ENCODE results near the gene FRMD5.
"Not testable (repeated sequence)": the region's sequence is repeated elsewhere in the genome, so short reads cannot be mapped to it uniquely, and the experiment has no call there.

The FRMD5 gene

DNA sequence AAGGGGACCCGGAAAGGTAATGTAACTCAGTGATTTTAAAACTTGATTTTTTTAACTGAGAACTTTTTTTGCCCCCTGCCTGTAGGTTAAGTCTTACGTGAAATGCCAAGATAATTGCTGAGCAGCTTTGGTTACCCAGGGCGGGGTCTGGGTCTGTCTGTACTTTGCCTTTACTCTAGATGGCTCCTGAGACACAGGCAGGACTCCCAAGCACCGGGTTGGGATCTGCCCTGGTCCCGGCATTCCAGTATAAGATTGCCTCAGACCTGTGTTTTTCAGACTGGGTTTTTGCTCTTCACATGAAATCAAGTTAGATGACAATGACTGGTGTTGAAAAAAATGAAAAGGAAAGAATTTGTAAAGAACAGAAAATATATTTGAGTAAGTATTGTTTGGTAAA is 328.0 kb downstream of the FRMD5 start:
- peaks cover 18% of the 10 kb centered on the region for H4K20me1 ChIP-seq (ENCODE audit: control insufficient read depth, insufficient read depth, low read depth, low read length)
- H3K9me2 ChIP-seq (replicated peaks; ENCODE audit: control insufficient read depth, low read length): no peaks in the 10 kb centered on the region
- no peak overlapping the region for H3K4me3 ChIP-seq (ENCODE audit: low read length)
- peaks cover 89% of the 10 kb centered on the region for H3K36me3 ChIP-seq (ENCODE audit: control insufficient read depth, low read length)
- H3K4me2 ChIP-seq (ENCODE audit: low read length): no peak overlapping the region
- peaks cover 61% of the 10 kb centered on the region for H3K79me2 ChIP-seq (ENCODE audit: control insufficient read depth, low read length)
- TF ChIP-seq, protein P1, sequence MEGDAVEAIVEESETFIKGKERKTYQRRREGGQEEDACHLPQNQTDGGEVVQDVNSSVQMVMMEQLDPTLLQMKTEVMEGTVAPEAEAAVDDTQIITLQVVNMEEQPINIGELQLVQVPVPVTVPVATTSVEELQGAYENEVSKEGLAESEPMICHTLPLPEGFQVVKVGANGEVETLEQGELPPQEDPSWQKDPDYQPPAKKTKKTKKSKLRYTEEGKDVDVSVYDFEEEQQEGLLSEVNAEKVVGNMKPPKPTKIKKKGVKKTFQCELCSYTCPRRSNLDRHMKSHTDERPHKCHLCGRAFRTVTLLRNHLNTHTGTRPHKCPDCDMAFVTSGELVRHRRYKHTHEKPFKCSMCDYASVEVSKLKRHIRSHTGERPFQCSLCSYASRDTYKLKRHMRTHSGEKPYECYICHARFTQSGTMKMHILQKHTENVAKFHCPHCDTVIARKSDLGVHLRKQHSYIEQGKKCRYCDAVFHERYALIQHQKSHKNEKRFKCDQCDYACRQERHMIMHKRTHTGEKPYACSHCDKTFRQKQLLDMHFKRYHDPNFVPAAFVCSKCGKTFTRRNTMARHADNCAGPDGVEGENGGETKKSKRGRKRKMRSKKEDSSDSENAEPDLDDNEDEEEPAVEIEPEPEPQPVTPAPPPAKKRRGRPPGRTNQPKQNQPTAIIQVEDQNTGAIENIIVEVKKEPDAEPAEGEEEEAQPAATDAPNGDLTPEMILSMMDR (IDR thresholded peaks at IDR 0.05; ENCODE audit: low read depth, low read length, poor library complexity, severe bottlenecking): no peak
- TF ChIP-seq EZH2phosphoT487 (IDR thresholded peaks at IDR 0.05; ENCODE audit: borderline replicate concordance, low read length): no peak
- H3K27me3 ChIP-seq (ENCODE audit: control insufficient read depth, low read length): no peaks in the 10 kb centered on the region
- peaks cover 30% of the 10 kb centered on the region for H3F3A ChIP-seq (ENCODE audit: control insufficient read depth, insufficient read depth)
- no peak overlapping the region for H3K27ac ChIP-seq (ENCODE audit: low read depth, low read length)
- H3K9me3 ChIP-seq (ENCODE audit: control insufficient read depth, insufficient read depth, low read length): no peaks in the 10 kb centered on the region
- H3K4me1 ChIP-seq (ENCODE audit: control insufficient read depth, low read length): no peaks in the 10 kb centered on the region

DNA sequence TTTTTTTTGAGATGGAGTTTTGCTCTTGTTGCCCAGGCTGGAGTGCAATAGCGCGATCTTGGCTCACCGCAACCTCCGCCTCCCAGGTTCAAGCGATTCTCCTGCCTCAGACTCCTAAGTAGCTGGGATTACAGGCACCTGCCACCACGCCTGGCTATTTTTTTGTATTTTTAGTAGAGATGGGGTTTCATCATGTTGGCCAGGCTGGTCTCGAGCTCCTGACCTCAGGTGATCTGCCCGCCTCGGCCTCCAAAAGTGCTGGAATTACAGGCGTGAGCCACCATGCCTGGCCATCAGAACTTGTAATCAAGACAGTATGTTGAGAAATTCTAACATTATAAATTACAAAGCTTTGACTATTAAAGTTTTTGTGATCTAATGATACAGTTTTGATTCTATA is 328.4 kb downstream of the FRMD5 start:
- H3K27me3 ChIP-seq (ENCODE audit: control insufficient read depth, low read length); H3K9me2 ChIP-seq (replicated peaks; ENCODE audit: control insufficient read depth, low read length); H3K4me1 ChIP-seq (ENCODE audit: control insufficient read depth, low read length); H3K9me3 ChIP-seq (ENCODE audit: control insufficient read depth, insufficient read depth, low read length); H3K27ac ChIP-seq (ENCODE audit: low read depth, low read length); H3K4me3 ChIP-seq (ENCODE audit: low read length); H3K4me2 ChIP-seq (ENCODE audit: low read length): not testable (repeated sequence)
- Histone ChIP-seq H4K20me1 (ENCODE audit: control insufficient read depth, insufficient read depth, low read depth, low read length) (peaks cover 13% of the 10 kb centered on the region), H3K36me3 (ENCODE audit: control insufficient read depth, low read length) (peaks cover 88% of the 10 kb centered on the region), H3K79me2 (ENCODE audit: control insufficient read depth, low read length) (peaks cover 60% of the 10 kb centered on the region), H3F3A (ENCODE audit: control insufficient read depth, insufficient read depth) (peaks cover 30% of the 10 kb centered on the region)

DNA sequence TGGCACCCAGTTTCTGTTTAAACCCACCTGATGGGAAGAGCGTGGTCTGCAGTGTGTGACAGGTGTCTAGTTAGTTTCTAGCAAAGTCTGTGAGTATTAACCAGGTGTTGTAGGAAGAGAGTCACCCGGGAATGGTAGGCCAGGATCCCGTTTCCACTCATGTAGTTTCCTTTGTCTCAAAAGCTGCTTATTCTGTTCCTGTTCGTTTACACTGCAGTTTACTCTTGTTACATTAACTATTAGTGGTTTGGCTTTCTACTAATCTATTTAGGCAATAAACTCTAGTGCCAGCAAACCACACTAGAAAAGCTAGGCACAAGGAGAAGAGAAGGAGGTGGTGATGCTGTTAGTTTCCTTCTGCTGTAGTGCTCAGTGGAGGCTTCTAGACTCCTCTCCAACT is 335.5 kb downstream of the FRMD5 start:
- Histone ChIP-seq H3K36me3 (ENCODE audit: control insufficient read depth, low read length) (peaks cover 97% of the 10 kb centered on the region), H3K79me2 (ENCODE audit: control insufficient read depth, low read length) (peaks cover 84% of the 10 kb centered on the region), H3K9me2 (replicated peaks; ENCODE audit: control insufficient read depth, low read length) (no peaks in the 10 kb centered on the region), H3K9me3 (ENCODE audit: control insufficient read depth, insufficient read depth, low read length) (no peaks in the 10 kb centered on the region), H3K27me3 (ENCODE audit: control insufficient read depth, low read length) (no peaks in the 10 kb centered on the region), H4K20me1 (ENCODE audit: control insufficient read depth, insufficient read depth, low read depth, low read length) (peaks cover 25% of the 10 kb centered on the region; the same call in 1 of the 2 replicates), H3F3A (ENCODE audit: control insufficient read depth, insufficient read depth) (peaks cover 33% of the 10 kb centered on the region), H3K4me2 (ENCODE audit: low read length) (no peak overlapping the region), H3K4me3 (ENCODE audit: low read length) (no peak overlapping the region), H3K4me1 (ENCODE audit: control insufficient read depth, low read length) (no peaks in the 10 kb centered on the region), H3K27ac (ENCODE audit: low read depth, low read length) (no peak overlapping the region)
- TF ChIP-seq, protein P1 (IDR thresholded peaks at IDR 0.05; ENCODE audit: low read depth, low read length, poor library complexity, severe bottlenecking): no peak
- TF ChIP-seq EZH2phosphoT487 (IDR thresholded peaks at IDR 0.05; ENCODE audit: borderline replicate concordance, low read length): no peak

DNA sequence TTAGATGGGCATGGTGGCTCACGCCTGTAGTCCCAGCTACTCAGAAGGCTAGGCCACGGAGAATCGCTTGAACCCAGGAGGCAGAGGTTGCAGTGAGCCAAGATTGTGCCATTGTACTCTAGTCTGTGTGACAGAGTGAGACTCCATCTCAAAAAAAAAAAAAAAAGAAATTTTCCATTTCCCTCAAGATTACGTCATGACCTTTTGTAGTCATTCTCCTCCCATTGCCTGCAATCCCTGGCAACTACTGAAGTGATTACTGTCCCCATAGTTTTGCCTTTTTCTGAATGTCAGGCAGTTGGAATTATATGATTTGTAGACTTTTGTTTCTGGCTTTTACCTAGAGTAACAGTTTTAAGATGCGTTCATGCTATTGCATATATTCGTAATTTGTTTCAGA is 340.3 kb downstream of the FRMD5 start:
- Histone ChIP-seq H3K79me2 (ENCODE audit: control insufficient read depth, low read length) (peaks cover 88% of the 10 kb centered on the region), H3K9me3 (ENCODE audit: control insufficient read depth, insufficient read depth, low read length) (no peaks in the 10 kb centered on the region), H3K27me3 (ENCODE audit: control insufficient read depth, low read length) (no peaks in the 10 kb centered on the region), H3K4me2 (ENCODE audit: low read length) (no peak overlapping the region), H3K4me3 (ENCODE audit: low read length) (no peak overlapping the region), H3K27ac (ENCODE audit: low read depth, low read length) (no peak overlapping the region), H3K36me3 (ENCODE audit: control insufficient read depth, low read length) (peaks cover 96% of the 10 kb centered on the region), H4K20me1 (ENCODE audit: control insufficient read depth, insufficient read depth, low read depth, low read length) (peaks cover 15% of the 10 kb centered on the region; the same call in 1 of the 2 replicates), H3K9me2 (replicated peaks; ENCODE audit: control insufficient read depth, low read length) (no peaks in the 10 kb centered on the region), H3F3A (ENCODE audit: control insufficient read depth, insufficient read depth) (peaks cover 21% of the 10 kb centered on the region), H3K4me1 (ENCODE audit: control insufficient read depth, low read length) (no peaks in the 10 kb centered on the region)
- TF ChIP-seq, protein P1 (IDR thresholded peaks at IDR 0.05; ENCODE audit: low read depth, low read length, poor library complexity, severe bottlenecking): no peak
- TF ChIP-seq EZH2phosphoT487 (IDR thresholded peaks at IDR 0.05; ENCODE audit: borderline replicate concordance, low read length): no peak
